NCI-H1092 (cell line): ENCODE measurements around the gene RTN4R.

Experiments
- DNase-seq: peaks from one replicate; lab custom pipeline; 2025; lab: John Stamatoyannopoulos, UW

Gene RTN4R

DNA sequence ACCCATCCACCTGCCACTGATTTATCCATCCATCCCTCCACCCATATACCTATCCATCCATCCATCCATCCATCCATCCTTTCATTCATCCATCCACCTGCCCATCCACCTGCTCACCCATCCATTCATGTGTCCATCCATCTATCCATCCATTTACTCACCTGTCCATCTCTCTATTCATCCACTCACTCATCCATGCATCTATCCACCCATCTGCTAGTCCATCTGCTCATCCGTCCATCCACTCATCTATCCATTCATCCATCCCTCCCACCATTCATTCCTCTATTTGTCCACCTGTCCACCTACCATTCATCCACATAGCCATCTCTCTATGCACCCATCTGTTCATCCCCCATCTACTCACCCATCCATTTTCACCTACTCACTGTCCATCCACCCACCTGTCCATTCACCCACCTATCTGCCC lies 68.7 kb downstream of the RTN4R start:
- no peak for DNase-seq

DNA sequence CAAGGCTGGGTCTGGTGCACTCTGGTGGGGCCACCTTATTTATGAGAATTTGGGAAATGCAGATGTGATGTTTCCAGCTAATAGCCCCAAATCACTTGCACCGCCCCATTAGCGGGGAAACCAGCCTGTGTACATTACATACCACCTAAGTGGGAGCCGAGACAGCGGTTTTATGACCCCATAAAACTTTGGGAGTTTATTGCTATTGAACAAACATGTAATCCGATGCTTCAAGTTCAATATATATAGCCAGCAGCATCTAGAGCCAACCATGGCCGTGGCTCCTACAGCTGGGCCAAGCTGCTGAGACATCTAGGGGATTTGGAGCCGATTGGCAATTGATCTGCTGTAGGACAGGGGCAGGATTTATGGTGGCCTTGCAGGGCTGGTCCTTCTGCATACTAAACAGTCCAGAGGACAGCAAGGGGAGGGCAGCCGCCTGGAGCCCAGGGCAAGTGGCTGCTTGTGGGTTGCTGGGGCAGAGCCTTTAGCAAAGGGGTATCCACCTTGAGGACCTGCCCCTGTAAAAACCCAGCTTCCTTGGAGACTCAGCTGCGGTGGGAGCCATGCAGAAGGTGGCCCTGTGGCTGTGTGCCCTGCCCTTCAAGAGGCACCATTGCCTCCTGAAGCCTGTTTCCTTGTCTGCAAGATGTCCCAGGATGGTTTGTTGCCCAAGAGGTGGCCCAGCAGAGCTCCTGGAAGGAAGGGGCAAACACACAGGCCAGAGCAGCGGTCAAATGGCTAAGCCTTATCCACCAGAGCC lies 69.4 kb downstream of the RTN4R start:
- DNase-seq = no peak

DNA sequence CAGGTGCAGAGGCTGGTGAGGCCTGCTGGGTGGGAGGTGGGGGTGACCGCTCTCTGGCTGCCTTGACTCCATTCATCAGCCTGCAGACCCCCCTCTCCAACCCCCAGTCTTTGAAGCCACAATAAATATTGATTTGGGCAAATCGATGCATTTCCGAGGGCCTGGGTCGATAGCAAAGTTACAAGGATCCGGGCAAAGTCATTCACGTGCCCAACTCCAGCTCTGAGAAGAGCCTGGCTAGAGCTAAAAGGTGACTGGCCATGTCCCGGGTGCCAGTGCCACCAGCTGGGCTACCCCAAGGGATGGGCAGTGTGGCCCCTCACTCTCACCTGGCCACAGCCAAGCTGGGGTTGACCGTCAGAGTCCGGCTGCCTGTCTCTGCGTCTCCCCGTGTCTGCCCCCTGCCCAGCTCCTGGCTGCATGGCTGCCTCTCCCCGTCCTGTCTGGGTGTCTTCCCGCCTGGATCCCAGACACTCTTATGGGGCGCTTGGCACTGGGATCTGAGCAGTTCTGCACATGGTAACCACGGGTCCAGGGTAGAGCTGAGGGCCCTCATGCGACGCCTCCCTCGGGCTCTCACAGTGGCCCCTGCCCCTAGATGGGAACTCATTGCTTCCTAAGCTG lies 70.6 kb downstream of the RTN4R start:
- DNase-seq = no peak

DNA sequence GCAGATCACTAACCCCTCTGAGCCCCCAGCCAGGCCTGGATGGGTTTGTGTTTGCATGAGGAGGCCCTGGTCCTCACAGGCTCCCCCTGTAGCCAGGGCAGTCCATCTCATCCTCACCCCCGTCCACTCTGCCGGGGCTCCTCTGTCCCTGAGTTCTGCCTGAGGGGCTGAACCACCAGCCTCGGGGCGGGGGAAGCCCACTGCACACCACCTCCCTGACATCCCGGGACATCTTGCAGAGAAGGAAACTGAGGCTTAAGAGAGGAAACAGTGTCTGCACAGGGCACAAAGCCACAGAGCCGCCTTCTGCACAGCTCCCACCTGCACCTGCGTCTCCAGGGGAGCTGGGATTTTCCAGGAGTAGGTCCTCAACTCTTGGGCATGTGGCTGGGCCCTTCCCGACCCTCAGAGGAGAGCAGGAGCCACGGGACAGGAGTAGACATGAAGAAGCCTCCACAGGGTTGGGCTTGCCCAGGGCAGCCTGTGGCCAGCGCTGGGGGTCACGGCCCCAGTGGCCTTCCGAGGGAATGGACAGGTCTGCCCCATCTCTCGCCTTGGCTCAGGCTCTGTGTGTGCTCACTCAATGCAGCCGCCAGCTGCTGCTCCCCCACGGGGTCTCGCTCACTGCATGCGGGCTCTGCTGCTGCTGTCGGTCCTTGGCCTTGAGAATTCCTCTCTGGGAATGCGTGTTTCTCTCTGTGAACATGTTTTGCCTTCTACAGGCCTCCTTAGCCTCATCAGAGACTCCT lies 71.8 kb downstream of the RTN4R start:
- no peak for DNase-seq

DNA sequence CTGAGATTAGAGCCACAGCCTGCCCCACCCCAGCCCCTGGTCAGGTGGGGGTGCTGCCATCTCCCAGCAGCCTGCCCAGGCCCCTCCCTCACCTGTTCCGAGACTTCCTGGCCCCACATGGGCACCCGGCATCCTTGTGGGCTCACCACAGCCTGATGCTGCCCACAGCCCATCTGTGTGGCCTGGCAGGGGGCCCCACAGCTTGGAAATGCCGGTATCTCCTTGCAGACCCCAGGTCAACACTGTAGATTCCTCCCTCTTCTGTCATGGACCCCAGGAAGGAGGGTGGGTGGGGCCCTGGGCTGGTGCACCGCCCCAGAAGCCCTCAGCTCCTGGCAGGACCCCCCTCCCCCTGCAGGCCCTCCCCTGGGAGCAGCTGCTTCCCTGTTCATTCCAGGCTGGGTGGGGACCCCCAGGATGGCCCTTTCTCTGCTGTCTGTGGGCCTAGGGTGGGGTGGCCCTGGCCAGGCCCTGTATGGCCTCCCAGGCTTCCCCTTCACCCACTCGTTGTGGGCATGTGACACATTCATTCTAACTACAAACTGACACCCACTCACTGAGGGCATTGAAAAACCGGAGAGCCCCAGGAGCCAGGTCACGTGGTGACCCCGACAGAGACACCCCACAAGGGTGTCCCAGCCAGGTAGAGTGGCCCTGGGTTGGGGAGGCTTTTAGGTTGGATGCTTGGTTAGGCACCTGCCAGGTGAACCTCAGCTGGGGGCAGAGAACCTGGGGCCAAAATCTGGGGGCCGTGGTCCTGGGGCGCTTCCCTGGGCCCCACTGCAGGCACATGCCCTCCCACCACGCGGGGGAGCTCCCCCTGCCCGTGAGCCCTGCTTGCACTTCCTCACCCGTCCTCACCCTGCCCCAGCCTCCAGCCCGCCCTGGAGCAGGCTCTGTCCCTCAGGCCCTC lies 73.2 kb downstream of the RTN4R start:
- DNase-seq = no peak

DNA sequence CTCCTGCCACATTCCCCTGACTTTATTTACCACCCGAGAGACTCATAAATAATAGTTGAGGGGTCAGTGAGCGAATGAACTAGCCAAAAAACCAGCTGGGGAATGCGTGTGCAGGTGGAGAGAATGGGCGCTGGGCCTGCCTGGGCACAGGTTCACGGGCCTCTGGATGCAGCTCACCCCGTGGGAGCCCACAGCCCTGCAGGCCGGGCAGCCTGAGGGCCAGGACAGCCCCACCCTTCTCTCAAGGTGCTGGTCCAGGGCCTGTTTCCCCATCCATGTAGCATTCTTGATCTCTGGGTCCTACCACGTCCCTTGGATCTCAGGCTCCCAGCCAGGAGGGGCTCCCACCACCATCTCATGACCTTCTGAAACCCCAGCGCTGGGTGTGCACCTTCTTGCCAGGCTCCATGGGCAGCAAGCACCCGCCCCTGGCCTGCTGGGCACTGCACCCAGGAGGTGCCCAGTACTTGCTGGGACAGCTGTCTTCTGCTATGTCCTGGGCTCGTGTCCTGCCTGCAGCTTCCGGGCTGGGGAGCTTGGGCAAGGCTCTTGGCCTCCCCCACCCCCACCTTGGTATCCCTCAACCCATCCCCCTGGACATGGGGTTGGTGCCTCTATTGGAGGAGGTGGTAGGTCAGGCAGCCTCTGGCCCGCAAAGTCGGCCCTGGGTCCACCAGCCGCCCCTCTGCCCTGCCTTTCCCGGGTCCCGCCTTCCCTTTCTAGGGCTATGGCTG lies 74.2 kb downstream of the RTN4R start:
- DNase-seq = no peak

DNA sequence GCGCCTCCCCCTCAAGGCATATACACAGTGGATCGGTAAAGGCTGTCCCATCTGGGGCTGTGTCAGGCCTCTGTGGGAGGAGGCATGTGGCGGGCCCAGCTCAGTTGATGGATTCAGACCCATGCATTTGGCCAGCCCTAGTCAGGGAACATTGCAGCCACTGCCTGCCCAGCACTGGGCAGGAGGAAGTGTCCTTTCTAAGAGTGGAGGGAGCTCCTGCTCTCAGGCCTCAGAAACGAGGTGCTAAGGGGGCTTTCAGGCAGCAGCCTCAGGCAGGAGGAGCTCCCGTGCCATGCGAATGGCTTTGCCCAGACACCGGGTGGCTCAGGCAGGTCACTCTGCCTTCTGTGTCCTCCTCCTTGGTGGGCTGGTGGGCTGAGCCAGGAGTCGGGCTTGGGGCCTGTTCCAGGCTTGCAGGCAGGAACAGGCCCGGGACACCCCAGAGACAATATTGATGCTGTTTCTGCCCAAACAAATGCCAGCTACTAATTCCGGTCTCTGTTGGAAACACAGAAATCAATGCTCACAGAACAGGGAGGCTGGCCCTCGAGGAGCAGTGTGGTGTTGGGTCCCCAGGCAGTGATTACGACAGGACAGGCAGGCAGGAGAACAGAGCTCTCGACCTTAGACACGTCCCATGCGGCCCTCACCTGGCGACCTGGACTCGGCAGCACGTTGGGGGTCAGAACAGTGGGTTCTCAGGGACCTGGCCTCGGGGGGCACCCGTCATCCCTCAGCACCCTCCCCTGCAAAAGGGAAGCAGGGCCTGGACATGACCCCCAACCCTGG lies 75.0 kb downstream of the RTN4R start:
- DNase-seq = no peak

DNA sequence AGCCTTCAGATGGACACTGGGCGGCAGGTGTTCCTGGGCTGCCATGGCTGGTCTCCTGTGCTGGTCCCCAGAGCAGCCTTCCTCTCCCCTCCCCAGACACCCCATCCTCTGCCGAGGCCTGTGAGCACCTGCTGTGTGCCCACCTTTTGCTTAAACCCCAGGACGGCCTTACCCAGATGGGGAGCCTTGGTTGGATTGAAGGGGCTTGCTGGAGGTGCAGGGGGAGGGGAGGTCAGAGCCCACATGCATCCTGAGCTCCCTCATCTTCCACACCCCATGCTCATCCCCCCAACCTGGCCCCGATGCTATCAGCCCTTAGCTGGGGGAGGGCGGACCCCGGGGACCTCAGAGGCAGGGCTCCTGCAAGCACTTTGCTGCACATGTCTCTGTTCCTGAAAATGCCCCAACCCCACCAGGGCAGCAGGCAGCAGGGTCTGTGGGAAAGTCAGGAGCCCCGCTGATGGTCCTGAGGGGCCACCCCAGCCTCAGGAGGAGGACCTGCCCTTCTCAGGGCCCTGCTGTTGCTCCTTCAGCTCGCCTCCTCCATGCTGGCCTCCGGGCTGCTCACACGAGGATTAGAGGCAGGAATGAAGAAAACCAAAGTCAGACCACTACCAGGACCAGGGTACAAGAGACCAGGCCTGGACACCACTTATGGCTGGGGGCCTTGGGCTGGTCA lies 75.7 kb downstream of the RTN4R start:
- no peak for DNase-seq

DNA sequence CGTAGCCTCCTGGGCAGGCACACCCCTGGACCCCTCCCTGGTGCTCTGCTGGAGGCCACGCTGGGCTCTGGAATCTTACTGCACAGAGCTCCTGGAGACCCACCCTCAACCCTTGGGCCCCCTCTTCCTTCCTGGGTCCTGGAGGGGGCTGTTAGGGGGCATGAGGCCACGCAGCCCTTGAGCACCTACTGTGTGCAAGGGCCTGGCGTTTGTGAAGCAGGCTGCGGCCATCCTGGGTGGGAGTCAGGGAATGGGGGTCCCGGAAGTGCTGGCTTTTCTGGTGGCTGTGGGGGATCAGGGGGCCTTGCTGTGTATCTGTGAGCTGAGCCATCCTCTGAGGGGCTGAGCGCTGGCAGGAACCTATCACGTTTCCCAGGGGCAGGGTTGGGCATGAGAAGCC lies 76.3 kb downstream of the RTN4R start:
- no peak for DNase-seq
